GM21528 (cell line): Measurements from ENCODE around the gene TLE2.

Source experiments
- ATAC-seq: cut with Tn5 transposase; IDR thresholded peaks from one replicate; pipeline ENCODE4 v1.9.1; 2021; ENCODE audit warnings: mild to moderate bottlenecking, moderate library complexity; ENCODE audit not compliant: unreplicated experiment, low FRiP score

TLE2 gene

GRCh38 chr19:2963122-2963521 is 66.0 kb downstream of the TLE2 start:
- ATAC-seq: no peak

GRCh38 chr19:2962018-2962670 is 66.9 kb downstream of the TLE2 start:
- ATAC-seq: no peak

DNA sequence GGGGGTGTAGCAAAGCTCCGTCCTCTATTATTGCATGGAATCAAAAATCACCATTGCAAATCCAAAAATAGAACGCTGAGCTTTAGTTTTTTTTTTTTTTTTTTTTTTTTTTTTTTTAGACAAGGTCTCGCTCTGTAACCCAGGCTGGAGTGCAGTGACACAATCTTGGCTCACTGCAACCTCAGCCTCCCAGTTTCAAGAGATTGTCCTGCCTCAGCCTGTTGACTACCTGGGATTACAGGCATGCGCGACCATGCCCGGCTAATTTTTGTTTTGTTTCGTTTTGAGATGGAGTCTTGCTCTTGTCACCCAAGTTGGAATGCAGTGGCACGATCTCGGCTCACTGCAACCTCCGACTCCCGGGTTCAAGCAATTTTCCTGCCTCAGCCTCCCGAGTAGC is 69.0 kb downstream of the TLE2 start:
- ATAC-seq: no peak

DNA sequence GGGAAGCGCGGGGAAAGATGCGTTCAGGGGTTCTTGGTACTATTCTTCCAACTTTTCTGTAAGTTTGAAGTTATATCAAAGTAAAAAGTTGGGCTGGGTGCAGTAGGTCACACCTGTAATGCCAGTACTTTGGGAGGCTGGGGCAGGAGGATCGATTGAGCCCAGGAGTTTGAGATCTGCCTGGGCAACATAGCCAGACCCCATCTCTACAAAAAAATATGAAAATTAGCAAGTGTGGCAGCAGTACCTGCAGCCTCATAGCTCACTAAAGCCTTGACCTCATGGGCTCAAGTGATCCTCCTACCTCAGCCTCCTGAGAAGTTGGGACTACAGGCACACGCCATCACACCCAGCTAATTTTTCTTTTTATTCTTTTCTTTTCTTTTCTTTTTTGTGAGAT is 71.9 kb downstream of the TLE2 start:
- ATAC-seq: no peak

DNA sequence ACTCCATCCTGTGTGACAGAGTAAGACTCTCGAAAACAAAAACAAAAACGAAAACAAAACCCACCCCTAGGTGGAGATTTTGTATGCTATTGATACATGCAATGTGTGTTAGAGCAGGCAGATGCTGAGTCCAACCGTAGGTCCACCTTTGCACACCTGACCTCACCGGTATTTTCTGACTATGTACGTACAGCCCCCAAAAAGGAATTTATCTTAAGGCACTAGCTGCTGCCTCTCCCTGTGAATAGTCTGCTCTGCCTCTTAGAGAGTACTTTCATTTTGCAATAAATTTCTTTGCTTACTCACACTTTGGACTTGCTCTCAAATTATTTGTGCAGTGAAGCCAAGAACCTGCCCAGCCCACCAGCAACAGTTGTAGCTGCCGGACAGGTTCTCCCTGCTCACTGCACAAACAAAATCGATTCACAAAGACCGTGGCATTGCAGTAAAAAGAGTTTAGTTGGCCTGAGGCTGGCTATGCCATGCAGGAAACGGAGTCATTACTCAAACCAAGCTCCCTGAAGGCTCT is 76.1 kb downstream of the TLE2 start:
- no peak for ATAC-seq

DNA sequence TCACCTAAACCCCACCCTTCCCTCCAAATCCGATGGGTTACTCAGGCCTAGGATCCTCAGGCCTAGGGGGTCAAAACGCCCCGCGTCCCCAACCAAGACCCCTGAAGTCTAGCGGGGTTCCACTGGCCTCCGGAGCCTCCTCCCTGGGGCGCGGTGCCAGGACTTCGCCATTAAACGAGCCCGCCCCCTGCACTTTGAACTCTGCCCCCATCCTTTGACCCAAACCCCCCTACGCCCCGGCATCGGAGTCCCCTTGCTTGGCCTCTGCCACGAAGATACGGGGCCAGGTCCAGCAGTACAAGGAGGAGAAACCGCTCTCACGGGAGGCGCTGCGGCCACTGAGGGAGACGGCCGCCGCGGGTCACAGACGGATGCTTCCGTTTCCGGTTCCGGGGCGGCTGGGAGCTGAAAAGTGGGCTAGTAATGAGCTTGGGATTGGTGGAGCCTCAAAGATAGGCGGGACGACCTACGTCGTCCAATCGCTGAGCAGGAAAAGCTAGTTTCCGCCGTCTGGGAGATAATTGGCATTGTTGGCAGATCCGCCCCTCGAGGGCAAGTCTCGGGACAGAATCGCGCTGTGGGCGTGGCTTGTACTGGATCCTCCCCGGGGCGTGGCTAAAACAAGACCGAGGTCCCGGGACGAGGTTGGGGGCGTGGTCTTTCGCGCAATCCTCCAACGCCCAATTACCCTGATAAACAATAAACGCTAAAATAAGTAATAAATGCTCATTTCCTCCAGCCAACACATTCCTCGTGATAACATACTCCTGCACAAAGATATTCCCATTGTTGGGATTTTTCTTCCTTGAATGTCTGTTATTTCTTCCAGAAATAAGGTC is 78.6 kb downstream of the TLE2 start:
- ATAC-seq: peak; percentile 95

GRCh38 chr19:2949939-2950285 is 79.2 kb downstream of the TLE2 start:
- peak; percentile 5 for ATAC-seq
